Keratinocyte (primary cell): ENCODE data around the gene RUNX1. TPM values are rescaled to one million over a fixed set of nuclear protein-coding genes. Genes with fewer than 3 reads are reported as not detected.

Source experiments
- DNase-seq: peaks from one replicate; pipeline ENCODE4 v3.0.0-alpha.2; 2011; ENCODE audit warnings: low read depth, missing footprints, low spot score
- FAIRE-seq: peaks from 2 replicates; lab custom pipeline; 2011; peaks lifted over from hg19 to GRCh38; lab: Jason Lieb, UNC
- H2AFZ ChIP-seq: 2 replicates; pipeline ENCODE4 v1.6.0; 2012; ENCODE audit warnings: low read length, control low read depth, inconsistent platforms; ENCODE audit not compliant: control insufficient read depth
- H3K27ac ChIP-seq: 2 replicates; pipeline ENCODE4 v1.5.1; 2011; ENCODE audit warnings: low read length; ENCODE audit not compliant: control insufficient read depth, insufficient read depth
- H3K27me3 ChIP-seq: 3 replicates; pipeline ENCODE4 v1.6.0; 2011; ENCODE audit warnings: low read length; ENCODE audit not compliant: control insufficient read depth, insufficient read depth; ENCODE audit errors: extremely low read depth
- H3K36me3 ChIP-seq, 2 experiments: 2 replicates in 1 of 2; 3 replicates in 1 of 2; pipeline ENCODE4 v1.5.1; 2011; ENCODE audit warnings: low read length in 2 of 2, mild to moderate bottlenecking in 1 of 2; ENCODE audit not compliant: control insufficient read depth in 2 of 2, insufficient read depth in 2 of 2; ENCODE audit errors: extremely low read depth in 1 of 2
- H3K4me1 ChIP-seq: 3 replicates; pipeline ENCODE4 v1.5.1; 2011; ENCODE audit warnings: low read length; ENCODE audit not compliant: control insufficient read depth, insufficient read depth; ENCODE audit errors: extremely low read depth
- H3K4me2 ChIP-seq: 3 replicates; pipeline ENCODE4 v1.6.0; 2011; ENCODE audit warnings: low read depth, low read length; ENCODE audit not compliant: control insufficient read depth, insufficient read depth; ENCODE audit errors: extremely low read depth
- H3K4me3 ChIP-seq, 3 experiments: fragments of 200-600 bp in 1 of 3; sonication (generic) in 1 of 3; 2 replicates in 2 of 3; 3 replicates in 1 of 3; pipeline ENCODE4 v1.5.1; 2011 to 2016; ENCODE audit warnings: low read length in 3 of 3, mild to moderate bottlenecking in 3 of 3, control low read depth in 2 of 3, inconsistent platforms in 1 of 3, low read depth in 1 of 3, mixed read lengths in 1 of 3, mixed run types in 1 of 3, moderate library complexity in 1 of 3; ENCODE audit not compliant: control insufficient read depth in 2 of 3, insufficient read depth in 2 of 3; ENCODE audit errors: extremely low read depth in 1 of 3
- H3K79me2 ChIP-seq: 2 replicates; pipeline ENCODE4 v1.6.0; 2012; ENCODE audit warnings: low read length; ENCODE audit not compliant: control insufficient read depth, insufficient read depth
- H3K9ac ChIP-seq: 3 replicates; pipeline ENCODE4 v1.6.0; 2011; ENCODE audit warnings: low read length; ENCODE audit not compliant: control insufficient read depth, insufficient read depth; ENCODE audit errors: extremely low read depth
- H3K9me1 ChIP-seq: 3 replicates; pipeline ENCODE4 v1.6.0; 2011; ENCODE audit warnings: low read length; ENCODE audit not compliant: control insufficient read depth, insufficient read depth; ENCODE audit errors: extremely low read depth
- H3K9me3 ChIP-seq: 2 replicates; pipeline ENCODE4 v1.5.1; 2012; ENCODE audit warnings: low read depth, low read length; ENCODE audit not compliant: control insufficient read depth
- H4K20me1 ChIP-seq: 3 replicates; pipeline ENCODE4 v1.6.0; 2011; ENCODE audit warnings: low read length; ENCODE audit not compliant: control insufficient read depth, insufficient read depth; ENCODE audit errors: extremely low read depth
- CTCF ChIP-seq, 3 experiments: IDR thresholded peaks in 1 of 3; conservative IDR thresholded peaks in 1 of 3; optimal IDR thresholded peaks in 1 of 3; 2 replicates in 2 of 3; 3 replicates in 1 of 3; pipeline versions ENCODE3 to v1.5.1; 2011; ENCODE audit warnings: low read length in 3 of 3, mild to moderate bottlenecking in 3 of 3, moderate library complexity in 2 of 3, control low read depth in 1 of 3, inconsistent platforms in 1 of 3; ENCODE audit not compliant: insufficient read depth in 2 of 3; ENCODE audit errors: extremely low read depth in 1 of 3
- EZH2 ChIP-seq: IDR thresholded peaks from one replicate; pipeline ENCODE4 v1.6.1; 2012; ENCODE audit warnings: inconsistent platforms, mild to moderate bottlenecking, low read length, moderate library complexity
- dilution Hi-C: fragments of 300-500 bp; cut with MboI; formaldehyde crosslinking; loops from one replicate; pipeline ENCODE4 v1.7.0; 2020; ENCODE audit warnings: low sequenced_read_pairs; ENCODE audit not compliant: extremely low pct_ligation_motif_present
- polyA plus RNA-seq, 5 experiments: library from polyadenylated mRNA; depleted of rRNA in 3 of 5; stranded (reverse) in 3 of 5; stranded (forward) in 1 of 5; unstranded in 1 of 5; fragments of >200 nt; gene quantifications; 1 replicate in 1 of 5; 2 replicates in 3 of 5; 3 replicates in 1 of 5; pipeline versions ENCODE4 v1.2.1 to v1.2.3, GENCODE V29; 2011 to 2012; ENCODE audit warnings: missing spikeins in 2 of 5, low read depth in 1 of 5, low replicate concordance in 1 of 5

RUNX1 gene
- polyA plus RNA-seq, 1 donor (not counting 4 experiments of a cell fraction or from before 2014, with no cell fraction given), result 44.9 TPM

DNA sequence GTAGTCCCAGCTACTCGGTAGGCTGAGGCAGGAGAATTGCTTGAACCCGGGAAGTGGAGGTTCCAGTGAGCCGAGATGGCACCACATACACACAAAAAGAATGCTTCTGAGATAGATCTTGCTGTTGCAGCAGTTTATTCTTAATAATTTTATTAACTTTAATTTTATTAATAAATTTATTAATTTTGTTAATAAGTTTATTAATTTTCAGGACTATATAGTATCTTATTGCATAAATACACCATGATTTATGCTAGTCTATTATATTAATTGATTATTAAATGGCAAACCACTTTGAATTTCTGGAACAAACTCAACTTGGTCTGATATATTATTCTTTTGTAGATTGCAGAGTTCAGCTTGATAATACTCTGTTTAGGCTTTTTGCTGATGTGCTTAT, 280.8 kb downstream of the RUNX1 start:
- no peak overlapping the region for H3K9ac ChIP-seq
- DNase-seq, result no peak
- H3K9me1 ChIP-seq, result no peaks in the 10 kb centered on the region
- H3K36me3 ChIP-seq, result no peaks in the 10 kb centered on the region
- H3K79me2 ChIP-seq, result no peaks in the 10 kb centered on the region
- H3K4me3 ChIP-seq, result no peak overlapping the region
- peaks cover 9% of the 10 kb centered on the region for H3K4me1 ChIP-seq
- no peak overlapping the region for H3K4me2 ChIP-seq
- H3K27ac ChIP-seq, result no peak overlapping the region
- H2AFZ ChIP-seq, result no peak overlapping the region
- TF ChIP-seq EZH2 (no peak), CTCF (optimal IDR thresholded peaks at IDR 0.05 in 1 of 3, IDR thresholded peaks at IDR 0.05 in 1 of 3, conservative IDR thresholded peaks at IDR 0.05 in 1 of 3; ENCODE audit: extremely low read depth in 1 of 3, insufficient read depth in 2 of 3, low read length in 3 of 3) (no peak)
- peaks cover 1% of the 10 kb centered on the region for H3K9me3 ChIP-seq
- no peak for FAIRE-seq
- H3K27me3 ChIP-seq, result no peaks in the 10 kb centered on the region
- H4K20me1 ChIP-seq, result no peaks in the 10 kb centered on the region
- dilution Hi-C loops, result no loop called here

DNA sequence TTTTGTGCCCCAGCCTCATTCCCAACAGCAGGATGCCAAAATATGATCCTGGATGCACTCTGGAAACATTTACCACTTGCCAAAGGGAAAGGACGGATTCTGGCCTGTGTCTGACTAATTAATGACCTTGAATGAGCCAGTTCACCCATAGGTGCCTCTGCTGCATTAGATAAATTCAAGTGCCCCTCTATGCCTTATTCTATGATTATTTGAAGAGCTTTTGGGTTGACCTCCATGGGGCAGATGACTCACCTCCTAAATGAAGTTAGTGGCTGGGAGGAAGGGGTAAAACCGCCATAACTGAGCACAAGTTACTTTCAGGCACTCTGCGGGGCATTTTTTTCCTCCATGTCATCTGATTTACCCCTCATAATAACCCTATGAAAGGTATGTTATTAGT, 282.2 kb downstream of the RUNX1 start:
- H3K9me1 ChIP-seq, result no peaks in the 10 kb centered on the region
- FAIRE-seq, result no peak
- H3K36me3 ChIP-seq, result no peaks in the 10 kb centered on the region

More for the DNA sequence above, 282.2 kb downstream of the RUNX1 start:
- no peak overlapping the region for H3K4me3 ChIP-seq
- H3K9me3 ChIP-seq, result peaks cover 1% of the 10 kb centered on the region
- no peaks in the 10 kb centered on the region for H3K79me2 ChIP-seq
- DNase-seq, result no peak
- no peaks in the 10 kb centered on the region for H4K20me1 ChIP-seq
- dilution Hi-C loops, result no loop called here
- no peaks in the 10 kb centered on the region for H3K27me3 ChIP-seq
- H3K9ac ChIP-seq, result no peak overlapping the region
- TF ChIP-seq EZH2, result no peak
- no peak for TF ChIP-seq CTCF (optimal IDR thresholded peaks at IDR 0.05 in 1 of 3, IDR thresholded peaks at IDR 0.05 in 1 of 3, conservative IDR thresholded peaks at IDR 0.05 in 1 of 3; ENCODE audit: extremely low read depth in 1 of 3, insufficient read depth in 2 of 3, low read length in 3 of 3)
- H2AFZ ChIP-seq, result no peak overlapping the region
- H3K27ac ChIP-seq, result no peak overlapping the region
- H3K4me2 ChIP-seq, result no peak overlapping the region
- H3K4me1 ChIP-seq, result peaks cover 9% of the 10 kb centered on the region
